ENCODE measurements around the gene TCTN1.

The TCTN1 gene

DNA sequence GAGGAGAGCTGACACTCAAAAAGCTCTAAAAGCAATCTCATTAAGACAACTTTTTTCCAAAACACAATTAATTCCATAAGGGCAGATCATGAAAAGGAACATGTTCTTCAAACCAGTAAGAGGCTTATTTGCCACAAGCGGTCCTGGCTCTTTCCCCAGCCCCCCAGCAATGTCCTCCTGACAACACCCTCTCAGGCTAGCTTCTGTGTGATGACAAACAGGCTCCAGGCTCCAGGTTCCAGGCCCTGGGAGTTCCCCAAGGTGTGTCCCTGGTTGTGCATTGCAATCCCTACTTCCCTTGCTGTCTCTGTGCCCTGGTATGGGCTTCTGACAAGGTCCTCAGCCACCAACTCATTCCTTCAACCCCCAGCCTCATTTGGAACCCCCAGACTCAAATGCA is 66.1 kb downstream of the TCTN1 start:
- no peak for TF ChIP-seq ZFX (IDR thresholded peaks at IDR 0.05)
- TF ChIP-seq CTCF (conservative IDR thresholded peaks at IDR 0.05): no peak
- no peak overlapping the region for H3K27ac ChIP-seq

- TF ChIP-seq CTCF (conservative IDR thresholded peaks at IDR 0.05) (no peak), ZFX (IDR thresholded peaks at IDR 0.05) (no peak)
- no peak overlapping the region for H3K27ac ChIP-seq
Measured at GRCh38 chr12:110683888-110684287, 70.0 kb downstream of the TCTN1 start.

- no peak overlapping the region for H3K27ac ChIP-seq
- TF ChIP-seq ZFX (IDR thresholded peaks at IDR 0.05) (no peak), CTCF (conservative IDR thresholded peaks at IDR 0.05) (no peak)
Measured at GRCh38 chr12:110684312-110684836, 70.4 kb downstream of the TCTN1 start.

- no peak for TF ChIP-seq CTCF (conservative IDR thresholded peaks at IDR 0.05)
- TF ChIP-seq ZFX (IDR thresholded peaks at IDR 0.05): no peak
- H3K27ac ChIP-seq: no peak overlapping the region
Measured at GRCh38 chr12:110686294-110686903, 72.5 kb downstream of the TCTN1 start.

DNA sequence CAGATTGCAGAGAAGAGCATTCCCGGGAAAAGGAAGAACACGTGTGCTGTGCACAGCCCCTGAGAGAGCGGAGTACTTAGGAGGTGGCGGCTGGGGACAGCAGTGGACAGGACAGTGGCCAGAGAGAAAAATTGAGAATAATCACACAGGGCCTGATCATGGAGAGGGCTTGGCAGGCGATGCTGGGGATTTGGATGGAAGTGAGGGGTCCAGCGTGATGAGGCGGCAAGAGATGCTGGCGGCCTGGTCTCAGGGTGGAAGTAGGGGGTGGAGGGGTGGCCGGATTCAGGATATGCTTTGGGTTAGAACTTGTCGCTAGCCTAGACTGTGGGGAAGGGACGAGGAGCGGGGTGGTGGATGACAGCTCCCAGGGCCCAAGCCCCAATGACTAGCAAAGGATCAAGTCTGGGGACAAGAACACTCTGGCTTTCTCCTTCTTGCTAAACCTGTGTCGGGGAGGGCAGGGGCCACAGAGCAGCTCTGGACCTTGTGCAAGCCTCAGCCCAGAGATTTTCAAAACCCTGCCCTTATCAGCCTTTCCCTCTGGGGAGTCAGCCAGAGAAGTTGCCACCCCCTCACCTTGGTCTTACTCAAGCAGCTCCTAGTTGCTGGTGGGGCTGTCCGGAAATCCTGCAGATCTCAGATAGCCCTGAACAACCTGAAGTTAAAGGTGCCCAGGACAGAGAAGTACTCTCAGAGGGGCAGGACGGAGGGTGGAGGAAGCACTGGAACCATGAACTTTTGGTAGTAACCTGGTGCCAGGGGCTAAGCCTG is 73.7 kb downstream of the TCTN1 start:
- H3K27ac ChIP-seq: no peak overlapping the region
- TF ChIP-seq ZFX (IDR thresholded peaks at IDR 0.05) (no peak), CTCF (conservative IDR thresholded peaks at IDR 0.05) (no peak)

GRCh38 chr12:110688446-110689280 is 74.7 kb downstream of the TCTN1 start, which contains the start of gene HVCN1:
Gene HVCN1, minus strand, starts transcription at chr12:110689115. Its CDS starts 5,870 bp downstream, at chr12:110683245.
- no peak within 1 kb of the TSS for H3K27ac ChIP-seq
- TF ChIP-seq ZFX (IDR thresholded peaks at IDR 0.05) (no peak), CTCF (conservative IDR thresholded peaks at IDR 0.05) (no peak)
